Stimulated activated CD8-positive, alpha-beta memory T cell treated with anti-CD3 and anti-CD28 coated beads, Interleukin-15, amount 100 ng/mL, for 4 hours (primary cell): Measurements from ENCODE around the gene ZDHHC9.

Experiments
- DNase-seq, 2 donors: peaks; one replicate each; pipeline ENCODE4 v3.0.0-alpha.2; 2020; ENCODE audit warnings: low read depth in 2 of 2

ZDHHC9 gene

GRCh38 chrX:129786210-129786651, 57.5 kb downstream of the ZDHHC9 start:
- DNase-seq = no peak

DNA sequence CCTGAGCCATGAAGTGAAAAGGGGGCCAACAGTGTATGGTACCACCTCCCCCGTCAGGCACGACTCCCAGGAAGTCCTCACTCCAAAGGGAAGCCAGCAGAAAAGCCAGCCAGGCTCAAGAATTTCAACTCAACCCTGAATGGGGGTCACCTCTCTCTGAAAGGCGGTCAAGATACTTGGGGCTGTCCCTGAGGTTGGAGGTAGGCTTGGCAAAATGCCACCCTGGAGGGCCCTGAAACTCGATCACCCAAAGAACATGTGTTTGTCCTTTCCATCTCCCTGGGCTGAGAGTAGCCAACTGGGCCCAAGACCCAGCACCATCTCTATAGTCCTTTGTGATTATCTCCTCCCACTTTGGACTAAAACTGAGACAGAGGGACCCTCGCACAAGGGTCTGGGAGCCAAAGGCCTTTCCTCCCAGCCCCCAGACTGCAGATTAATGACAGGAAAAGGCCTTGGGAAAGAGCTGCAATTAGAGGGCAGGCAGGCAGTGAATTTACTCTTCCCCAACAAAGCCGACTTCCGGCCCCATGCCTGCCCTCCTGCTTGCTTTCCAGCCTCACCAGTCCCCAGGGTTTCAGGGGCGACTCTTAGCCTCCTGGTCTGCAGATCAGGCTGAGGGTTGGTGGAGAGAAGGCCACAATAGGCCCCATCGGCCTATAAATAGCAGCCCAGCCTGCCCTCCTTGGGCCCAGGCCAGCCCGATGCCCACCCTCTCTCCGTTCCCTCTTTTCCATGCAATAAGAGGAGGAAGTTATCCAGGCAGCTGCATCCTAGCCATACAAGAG, 58.3 kb downstream of the ZDHHC9 start:
- DNase-seq = no peak

- no peak for DNase-seq
These were observed 59.3 kb downstream of the ZDHHC9 start for GRCh38 chrX:129784371-129784770.

GRCh38 chrX:129783291-129783713, 60.4 kb downstream of the ZDHHC9 start:
- no peak for DNase-seq

DNA sequence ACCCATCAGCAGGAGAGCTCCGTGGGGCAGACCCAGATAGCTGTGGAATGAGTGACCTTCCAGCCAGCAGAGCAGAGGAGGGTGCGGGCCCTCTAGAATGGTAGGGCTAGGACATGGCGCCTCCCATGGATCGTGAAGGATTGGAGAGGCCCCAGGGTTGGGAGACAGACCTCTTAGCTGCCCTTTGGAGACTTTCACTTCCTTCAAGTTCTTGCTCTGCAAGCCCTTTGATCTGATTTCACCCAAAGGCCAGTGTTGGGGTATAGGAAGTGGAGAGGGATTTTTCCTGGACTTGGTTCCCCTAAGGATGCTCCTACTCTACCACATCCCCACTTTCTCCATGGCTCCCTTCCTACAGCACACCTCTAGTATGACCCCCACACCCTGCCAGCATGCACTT, 61.0 kb downstream of the ZDHHC9 start:
- DNase-seq = no peak

GRCh38 chrX:129781680-129782495, 61.8 kb downstream of the ZDHHC9 start:
- no peak for DNase-seq

GRCh38 chrX:129781134-129781672, 62.5 kb downstream of the ZDHHC9 start:
- peak; percentile 65 to 74 for DNase-seq

DNA sequence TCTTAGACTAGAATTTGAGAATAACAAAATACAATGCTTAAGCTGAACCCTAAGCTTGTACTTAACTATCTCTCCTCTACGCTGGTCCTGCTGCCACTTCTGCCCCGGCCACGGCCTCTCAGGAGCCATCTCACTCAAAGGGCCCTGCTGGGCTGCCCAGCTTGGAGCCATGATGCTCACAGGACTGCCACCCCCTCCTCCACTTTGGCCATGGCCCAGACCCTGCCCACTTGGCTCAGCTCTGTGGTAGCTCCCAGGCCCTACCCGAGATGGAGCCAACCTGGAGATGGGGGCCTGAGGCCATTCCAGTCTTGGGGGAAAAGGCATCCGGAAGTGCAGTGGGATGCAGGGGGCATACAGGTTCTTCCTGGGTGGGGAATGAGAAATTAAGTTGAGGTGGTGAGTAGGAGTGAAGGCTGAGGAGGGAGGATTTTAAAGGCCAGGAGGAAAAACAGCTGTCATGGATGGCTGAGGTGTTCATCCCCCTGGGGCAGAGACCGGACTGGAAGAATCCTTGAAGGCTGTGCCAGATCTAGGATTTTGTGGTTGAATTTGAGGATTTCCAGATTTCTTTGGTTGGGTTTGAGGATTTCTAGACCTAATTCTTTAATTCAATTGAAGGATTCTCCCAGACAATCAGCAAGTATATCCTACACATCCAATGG, 63.1 kb downstream of the ZDHHC9 start:
- no peak for DNase-seq

GRCh38 chrX:129779747-129780146, 63.9 kb downstream of the ZDHHC9 start, which contains the start of gene SASH3:
Gene SASH3 (plus strand): TSS chrX:129779949. CDS start chrX:129780098, 149 bp downstream.
- DNase-seq = no peak

DNA sequence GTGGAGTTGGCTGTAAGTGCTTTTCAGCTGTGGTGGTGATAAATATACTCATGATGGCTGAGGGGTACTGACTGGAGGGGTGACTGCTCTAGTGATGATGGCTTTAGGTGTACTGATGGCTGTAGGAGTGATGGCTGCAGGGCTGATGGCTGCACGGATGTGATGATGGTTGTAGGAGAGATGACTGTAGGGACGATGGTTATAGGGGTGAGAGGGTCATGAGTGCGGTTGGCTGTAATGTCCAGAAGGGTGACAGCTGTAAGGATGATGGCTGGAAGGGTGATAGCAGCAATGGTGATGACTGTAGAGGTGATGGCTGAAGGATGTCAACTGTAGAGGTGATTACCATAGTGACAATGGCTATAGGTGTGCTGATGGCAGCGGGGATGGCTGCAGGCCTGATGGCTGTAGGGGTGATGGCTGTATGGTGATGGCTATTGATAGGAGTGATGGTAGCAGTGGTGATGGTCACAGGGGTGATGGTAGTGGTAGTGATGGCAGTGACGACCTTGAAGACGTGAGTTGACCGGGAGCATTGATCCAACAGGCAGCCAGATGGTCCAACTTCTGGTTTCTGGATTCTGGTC, 64.5 kb downstream of the ZDHHC9 start:
- no peak for DNase-seq

DNA sequence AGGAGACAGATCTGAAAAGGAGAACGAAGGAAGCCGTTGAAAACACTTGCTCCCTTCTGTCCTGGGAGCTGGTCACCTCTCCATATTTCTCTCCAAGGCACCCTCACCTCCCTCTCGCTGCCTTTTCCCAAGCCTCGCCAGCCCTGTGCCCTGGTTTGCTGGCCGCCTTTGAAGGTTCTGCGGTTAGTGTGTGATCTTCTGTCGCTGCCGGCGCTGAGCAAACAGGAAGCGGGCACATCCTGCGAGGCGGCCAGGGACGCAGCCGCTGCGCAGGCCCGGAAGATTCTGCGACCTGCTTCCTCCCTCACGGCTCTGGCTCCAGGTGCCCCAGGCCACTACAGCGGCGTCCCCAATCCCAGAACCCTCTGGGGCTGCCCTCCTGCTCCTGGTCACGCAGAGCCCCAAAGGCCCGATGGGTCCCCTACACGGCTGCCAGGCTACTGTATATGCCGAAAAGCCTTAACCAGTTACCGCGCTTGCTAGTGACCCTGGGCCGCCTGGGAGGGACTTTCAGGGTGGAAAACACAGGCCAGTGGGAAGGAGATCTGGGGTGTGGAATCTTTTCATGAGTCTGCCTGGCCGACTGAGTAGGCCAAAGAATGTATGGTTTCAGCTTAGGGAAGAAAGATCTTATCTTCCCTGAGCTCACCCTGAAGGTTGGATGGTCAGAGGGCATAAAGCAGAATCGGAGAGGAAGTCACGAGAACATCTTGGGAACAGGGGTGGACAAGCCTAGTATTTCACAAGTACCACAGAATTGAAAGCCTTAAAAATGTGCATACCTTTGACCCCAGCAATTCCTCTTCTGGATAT, 66.3 kb downstream of the ZDHHC9 start:
- peak in 1 of 2 donors; percentile 53 for DNase-seq

- no peak for DNase-seq
These were observed 69.8 kb downstream of the ZDHHC9 start for GRCh38 chrX:129773649-129774458.

GRCh38 chrX:129772796-129773431, 70.8 kb downstream of the ZDHHC9 start:
- DNase-seq = peak in 1 of 2 donors; percentile 27

GRCh38 chrX:129771266-129771995, 72.3 kb downstream of the ZDHHC9 start:
- no peak for DNase-seq

GRCh38 chrX:129769467-129770154, 74.1 kb downstream of the ZDHHC9 start:
- DNase-seq = peak; percentile 47 to 62

- DNase-seq = no peak
These were observed 74.9 kb downstream of the ZDHHC9 start for GRCh38 chrX:129768586-129769466.

DNA sequence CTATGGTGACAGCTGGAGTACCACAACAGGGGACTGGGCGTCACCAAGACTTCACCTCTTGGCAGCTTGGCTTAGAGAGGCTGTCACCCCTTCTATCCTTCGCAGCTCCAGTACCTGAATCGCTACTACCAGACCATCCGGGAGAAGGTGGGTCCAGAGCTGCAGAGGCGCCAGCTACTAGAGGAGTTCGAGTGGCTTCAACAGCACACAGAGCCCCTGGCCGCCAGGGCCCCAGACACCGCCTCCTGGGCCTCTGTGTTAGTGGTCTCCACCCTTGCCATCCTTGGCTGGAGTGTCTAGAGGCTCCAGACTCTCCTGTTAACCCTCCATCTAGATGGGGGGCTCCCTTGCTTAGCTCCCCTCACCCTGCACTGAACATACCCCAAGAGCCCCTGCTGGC, 75.5 kb downstream of the ZDHHC9 start:
- DNase-seq = no peak
